HG02938 (cell line): ENCODE data around the gene DIDO1.
"Not testable (repeated sequence)": the region's sequence is repeated elsewhere in the genome, so short reads cannot be mapped to it uniquely, and the experiment has no call there.

Experiments
- ATAC-seq: cut with Tn5 transposase; IDR thresholded peaks from one replicate; pipeline ENCODE4 v1.9.1; 2021; ENCODE audit warnings: mild to moderate bottlenecking, moderate library complexity; ENCODE audit not compliant: unreplicated experiment

Gene DIDO1

GRCh38 chr20:62880935-62881661, 45.2 kb downstream of the DIDO1 start:
- ATAC-seq: no peak

- no peak for ATAC-seq
Observed at GRCh38 chr20:62880147-62880934, 46.0 kb downstream of the DIDO1 start.

DNA sequence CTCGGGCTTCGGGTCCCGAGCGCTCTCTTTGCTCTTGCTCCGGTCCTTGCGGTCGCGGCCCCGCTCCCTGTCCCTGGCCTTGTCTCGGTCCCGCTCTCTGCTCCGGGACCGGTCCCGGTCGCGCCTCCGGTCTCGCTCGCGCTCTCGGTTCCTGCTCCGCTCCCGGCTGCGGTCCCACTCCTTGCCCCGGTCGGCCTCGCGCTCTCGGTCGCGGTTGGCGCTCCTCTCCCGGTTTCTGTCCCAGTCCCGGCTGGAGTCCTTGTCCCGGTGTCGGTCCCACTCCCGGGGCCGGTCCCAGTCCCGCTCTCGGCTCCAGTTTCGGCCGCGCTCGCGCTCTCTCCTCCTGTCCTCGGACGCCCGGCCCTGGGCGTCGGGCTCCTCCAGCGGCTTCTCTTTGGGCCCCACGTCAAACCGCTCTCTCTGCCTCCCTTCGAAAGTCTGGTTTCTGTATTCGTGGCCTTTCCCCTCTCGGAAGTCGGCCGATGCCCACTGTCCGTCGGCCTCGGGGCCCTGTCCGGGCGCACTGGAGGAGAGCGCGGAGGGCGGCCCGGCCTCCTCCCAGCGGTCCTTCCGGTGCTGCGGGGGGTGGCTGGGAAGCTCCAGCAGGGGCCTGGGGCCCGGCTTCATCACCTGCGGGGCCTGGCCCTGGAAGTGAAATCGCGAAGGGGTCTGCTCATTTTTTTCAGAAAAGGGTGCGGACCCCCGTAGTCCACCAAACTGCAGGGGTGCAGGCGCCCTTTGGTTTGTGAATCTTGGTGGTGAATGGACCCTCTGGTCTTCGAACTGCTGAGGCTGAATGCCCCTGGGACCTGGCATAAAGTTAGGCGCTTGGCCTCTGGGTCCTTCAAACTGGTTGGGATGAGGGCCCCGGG, 46.8 kb downstream of the DIDO1 start:
- ATAC-seq: no peak

GRCh38 chr20:62878244-62879038, 47.9 kb downstream of the DIDO1 start:
- no peak for ATAC-seq

- no peak for ATAC-seq
Observed at GRCh38 chr20:62876902-62877816, 49.1 kb downstream of the DIDO1 start.

- no peak for ATAC-seq
Observed at GRCh38 chr20:62876501-62876901, 49.8 kb downstream of the DIDO1 start.

DNA sequence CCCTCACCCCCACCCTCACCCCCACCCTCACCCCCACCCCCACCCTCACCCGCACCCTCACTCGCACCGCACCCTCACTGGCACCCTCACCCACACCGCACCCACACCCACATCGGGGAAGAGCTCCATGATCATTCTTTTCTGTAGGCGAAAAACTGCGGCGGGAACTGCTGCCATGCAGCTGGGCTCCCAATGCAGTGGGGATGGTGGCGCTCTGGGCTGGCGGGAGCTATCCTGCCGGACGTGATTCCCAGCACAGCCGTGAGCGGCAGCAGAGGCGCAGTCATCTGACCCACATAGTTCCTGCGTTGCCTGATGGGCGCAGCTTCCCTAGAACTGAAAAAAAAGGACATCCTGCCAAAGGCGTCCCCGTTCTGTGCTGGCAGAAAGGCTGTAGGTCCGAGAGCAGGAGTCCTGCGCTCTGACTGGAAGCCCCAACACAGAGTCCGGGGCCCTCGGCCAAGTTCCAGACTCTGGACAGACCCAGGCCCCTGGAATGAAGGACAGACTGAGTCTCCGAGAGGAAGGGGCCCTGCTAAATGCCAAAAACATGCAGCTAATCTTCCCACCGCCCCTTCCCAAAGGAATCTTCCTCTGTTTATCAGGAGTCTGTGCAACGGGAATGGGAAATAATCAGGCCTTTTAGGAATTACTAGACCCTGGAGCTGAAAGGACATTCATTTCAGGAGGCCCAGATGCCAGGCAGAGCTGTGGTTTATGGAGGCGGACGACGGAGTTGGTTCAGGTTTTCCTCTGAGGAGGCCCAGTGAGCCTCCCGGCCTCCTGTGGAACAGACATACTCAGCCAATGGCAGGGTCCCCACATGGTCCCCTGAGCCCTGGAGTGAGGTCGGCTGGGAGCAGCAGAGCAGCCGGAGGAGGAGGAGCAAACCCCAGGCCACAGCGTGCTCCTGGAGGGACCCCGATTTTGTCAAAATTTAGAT, 50.6 kb downstream of the DIDO1 start:
- ATAC-seq: no peak

DNA sequence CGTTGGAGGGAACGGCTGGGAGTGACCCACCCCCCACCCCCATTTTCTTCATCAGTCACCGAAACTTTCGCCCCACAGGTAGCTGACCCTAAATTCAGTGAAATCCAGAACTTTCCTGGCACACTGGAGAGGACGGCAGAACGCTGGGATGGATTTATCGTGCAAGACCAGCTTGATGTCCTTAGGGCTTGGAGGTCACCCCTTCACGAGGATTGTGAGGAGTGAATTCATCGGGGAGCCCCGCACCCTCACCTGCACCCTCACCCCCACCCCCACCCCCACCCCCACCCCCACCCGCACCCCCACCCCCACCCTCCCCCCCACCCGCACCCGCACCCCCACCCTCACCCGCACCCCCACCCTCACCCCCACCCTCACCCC, 51.4 kb downstream of the DIDO1 start:
- ATAC-seq: no peak

DNA sequence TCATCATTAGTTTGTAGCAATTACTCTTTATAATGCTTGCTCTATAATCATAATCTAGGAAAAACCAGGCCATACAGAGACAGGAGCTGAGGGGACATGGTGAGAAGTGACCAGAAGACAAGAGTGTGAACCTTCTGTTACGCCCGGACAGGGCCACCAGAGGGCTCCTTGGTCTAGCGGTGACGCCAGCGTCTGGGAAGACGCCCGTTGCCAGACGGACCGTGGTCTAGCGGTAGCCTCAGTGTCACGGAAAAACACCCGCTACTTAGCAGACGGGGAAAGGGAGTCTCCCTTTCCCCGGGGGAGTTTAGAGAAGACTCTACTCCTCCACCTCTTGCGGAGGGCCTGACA, 52.6 kb downstream of the DIDO1 start:
- not testable (repeated sequence) for ATAC-seq

- ATAC-seq: no peak
Observed at GRCh38 chr20:62873280-62873679, 53.0 kb downstream of the DIDO1 start.

- no peak for ATAC-seq
Observed at GRCh38 chr20:62872862-62873261, 53.4 kb downstream of the DIDO1 start.

DNA sequence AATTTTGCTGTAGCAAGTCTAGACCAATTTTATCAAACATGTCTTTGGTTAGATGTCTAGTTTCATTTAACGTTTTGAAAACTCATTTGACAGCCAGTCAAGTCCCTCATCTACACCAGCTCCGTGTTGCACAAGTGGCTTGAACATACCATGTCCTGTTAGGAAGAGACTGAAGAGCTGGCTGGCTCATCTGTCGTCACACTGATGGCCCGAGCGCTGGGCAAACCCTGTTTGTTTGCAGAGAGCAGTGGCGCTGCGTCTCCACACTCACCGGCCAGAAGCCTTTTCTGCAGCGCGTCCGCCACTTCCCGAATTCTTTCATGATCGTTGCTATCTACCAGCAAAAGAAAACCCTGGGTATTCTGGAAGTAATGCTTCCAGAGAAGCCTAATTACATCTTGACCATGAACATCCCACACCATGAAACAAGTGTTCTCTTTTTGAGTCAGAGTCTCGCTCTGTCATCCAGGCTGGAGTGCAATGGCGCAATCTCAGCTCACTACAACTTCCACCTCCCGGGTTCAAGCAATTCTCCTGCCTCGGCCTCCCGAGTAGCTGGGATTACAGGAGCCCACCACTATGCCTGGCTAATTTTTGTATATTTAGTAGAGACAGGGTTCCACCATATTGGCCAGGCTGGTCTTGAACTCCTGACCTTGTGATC, 54.0 kb downstream of the DIDO1 start:
- no peak for ATAC-seq

DNA sequence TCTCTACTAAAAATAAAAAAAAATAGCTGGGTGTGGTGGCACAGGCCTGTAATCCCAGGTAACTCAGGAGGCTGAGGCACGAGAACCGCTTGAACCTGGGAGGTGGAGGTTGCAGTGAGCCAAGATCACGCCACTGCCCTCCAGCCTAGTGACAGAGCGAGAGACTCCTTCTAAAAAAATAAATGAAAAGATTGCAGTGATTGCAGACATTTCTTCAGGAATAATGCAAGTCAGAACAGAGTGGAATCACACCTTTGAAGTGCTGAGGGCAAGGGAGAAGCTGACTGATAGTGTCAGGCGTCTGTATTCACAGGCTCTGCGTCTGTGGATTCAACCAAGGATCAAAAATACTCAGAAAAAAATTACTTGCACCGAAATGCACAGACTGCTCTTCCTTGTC, 62.1 kb downstream of the DIDO1 start:
- no peak for ATAC-seq

DNA sequence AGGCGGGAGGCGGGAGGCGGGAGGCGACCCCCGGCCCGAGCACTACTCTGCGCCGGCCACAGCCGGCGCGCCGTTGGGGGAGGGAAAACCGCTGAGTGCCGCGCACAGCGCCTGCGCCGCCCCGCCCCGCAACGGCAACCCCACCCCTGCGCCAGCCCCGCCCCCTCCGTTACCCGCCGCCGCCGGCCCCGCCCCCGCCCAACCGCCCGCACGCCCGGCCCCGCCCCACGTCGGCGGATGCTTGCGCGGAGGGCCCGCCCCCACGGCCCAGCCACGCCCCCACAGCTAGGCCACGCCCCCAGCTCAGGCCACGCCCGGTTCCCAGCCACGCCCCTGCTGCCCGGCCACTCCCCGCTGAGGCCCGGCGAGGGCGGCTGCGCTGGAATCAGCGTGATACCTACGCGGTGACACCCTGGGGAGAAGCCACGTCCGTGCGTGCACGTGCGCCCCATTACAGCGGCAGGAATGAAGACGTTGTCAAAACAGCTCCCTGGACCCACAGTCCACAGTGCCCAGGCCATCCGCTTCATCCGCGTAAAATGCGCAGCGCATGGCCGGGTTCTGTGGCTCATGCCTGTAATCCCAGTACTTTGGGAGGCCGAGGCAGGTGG, 64.5 kb downstream of the DIDO1 start, which contains the start of gene TCFL5:
Gene TCFL5 (minus strand): TSS at position 97 of the 611 bp plus-strand sequence. CDS start 152 bp downstream, outside the sequence.
- ATAC-seq: peak; percentile 47

DNA sequence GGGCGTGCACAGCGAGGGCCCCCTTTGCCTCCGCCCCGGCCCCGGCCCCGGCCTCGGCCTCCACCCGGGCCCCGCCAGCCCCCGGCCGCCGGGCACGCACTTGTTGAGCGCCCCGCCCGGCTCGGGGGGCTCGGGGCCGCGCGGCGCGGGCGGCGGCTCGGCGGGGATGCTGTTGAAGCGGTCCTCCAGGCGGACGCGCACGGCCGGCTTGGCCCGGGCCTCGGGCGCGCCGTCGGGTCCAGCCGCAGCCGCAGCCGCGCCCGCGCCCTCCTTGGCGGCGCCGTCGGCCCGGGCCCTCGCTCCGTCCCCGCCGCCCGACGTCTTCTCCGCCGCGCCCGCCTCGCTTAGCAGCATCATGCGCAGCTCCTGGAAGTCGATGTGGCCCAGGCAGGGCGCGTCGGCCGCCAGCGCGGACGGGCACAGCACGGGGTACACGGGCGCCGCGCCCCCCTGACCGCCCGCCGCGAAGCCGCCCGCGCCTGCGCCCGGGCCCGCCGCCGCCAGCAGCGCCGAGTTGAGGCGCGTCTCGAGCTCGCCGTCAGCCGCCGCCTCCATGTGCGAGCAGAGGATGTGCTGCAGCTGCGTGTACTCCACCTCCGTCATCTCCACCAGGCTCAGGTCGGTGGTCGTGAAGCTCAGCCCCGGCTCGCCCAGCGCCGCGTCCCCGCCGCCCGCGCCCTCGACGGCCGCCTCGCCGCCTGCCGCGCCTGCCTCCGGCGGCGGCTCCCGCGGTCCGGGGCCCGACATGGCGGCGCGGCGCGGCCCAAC, 65.2 kb downstream of the DIDO1 start:
- ATAC-seq: peak; percentile 36

- ATAC-seq: no peak
Observed at GRCh38 chr20:62860391-62860923, 65.8 kb downstream of the DIDO1 start.
